PC-9 (cell line): Measurements from ENCODE around the gene DSG4.

Experiments
- CTCF ChIP-seq: fragments of 200-600 bp; sonication (generic); conservative IDR thresholded peaks from 2 replicates; pipeline ENCODE4 v1.6.1; 2017; ENCODE audit warnings: mixed run types, antibody characterized with exemption, mild to moderate bottlenecking, moderate library complexity
- EZH2 ChIP-seq: fragments of 200-600 bp; sonication (generic); IDR thresholded peaks from 2 replicates; pipeline ENCODE4 v1.8.0; 2017; ENCODE audit warnings: antibody characterized with exemption, low read depth

GRCh38 chr18:31396796-31397612, 20.4 kb downstream of the DSG4 start:
- TF ChIP-seq CTCF (no peak), EZH2 (no peak)
